H9 (cell line): ENCODE results near the gene GINM1. TPM values are rescaled to one million over a fixed set of nuclear protein-coding genes. Genes with fewer than 3 reads are reported as not detected.
A peak's percentile ranks its signal among the peaks of the same experiment; 100 is the strongest.

Experiments used
- DNase-seq: peaks from one replicate; pipeline ENCODE4 v3.0.0-alpha.2; 2017
- H2AFZ ChIP-seq: one replicate; pipeline ENCODE4 v1.6.1; 2013; ENCODE audit warnings: mild to moderate bottlenecking, low read length, control low read depth, moderate library complexity
- H2AK5ac ChIP-seq: 2 replicates; pipeline ENCODE4 v1.6.1; 2013; ENCODE audit warnings: low read length, control low read depth, mixed read lengths; ENCODE audit not compliant: insufficient read length
- H2BK120ac ChIP-seq: one replicate; pipeline ENCODE4 v1.6.1; 2013; ENCODE audit warnings: low read depth, mild to moderate bottlenecking, low read length, control low read depth, inconsistent platforms; ENCODE audit not compliant: poor library complexity, severe bottlenecking
- H2BK12ac ChIP-seq: 2 replicates; pipeline ENCODE4 v1.6.1; 2013; ENCODE audit warnings: low read length, control low read depth, mixed read lengths, low read depth; ENCODE audit not compliant: insufficient read length
- H2BK15ac ChIP-seq: 2 replicates; pipeline ENCODE4 v1.6.1; 2013; ENCODE audit warnings: low read depth, low read length, control low read depth
- H2BK20ac ChIP-seq: one replicate; pipeline ENCODE4 v1.6.1; 2013; ENCODE audit warnings: low read depth, mild to moderate bottlenecking, low read length, control low read depth, inconsistent platforms; ENCODE audit not compliant: poor library complexity, severe bottlenecking
- H2BK5ac ChIP-seq: 2 replicates; pipeline ENCODE4 v1.6.1; 2013; ENCODE audit warnings: low read length, control low read depth, mixed read lengths; ENCODE audit not compliant: insufficient read length
- H3K14ac ChIP-seq: 2 replicates; pipeline ENCODE4 v1.6.1; 2013; ENCODE audit warnings: low read length, control low read depth; ENCODE audit not compliant: insufficient read depth
- H3K18ac ChIP-seq: 2 replicates; pipeline ENCODE4 v1.6.1; 2013; ENCODE audit warnings: low read depth, mild to moderate bottlenecking, mixed read lengths, low read length, control low read depth; ENCODE audit not compliant: insufficient read length
- H3K23ac ChIP-seq: 2 replicates; pipeline ENCODE4 v1.6.1; 2013; ENCODE audit warnings: low read length, control low read depth, mixed read lengths, low read depth; ENCODE audit not compliant: insufficient read length
- H3K23me2 ChIP-seq: 2 replicates; pipeline ENCODE4 v1.6.1; 2013; ENCODE audit warnings: low read depth, mild to moderate bottlenecking, mixed read lengths, low read length, control low read depth; ENCODE audit not compliant: insufficient read length, poor library complexity, severe bottlenecking
- H3K27ac ChIP-seq: 2 replicates; pipeline ENCODE4 v1.5.1; 2013; ENCODE audit warnings: low read length, control low read depth, mixed read lengths, low read depth; ENCODE audit not compliant: insufficient read length
- H3K27me3 ChIP-seq: 2 replicates; pipeline ENCODE4 v1.6.1; 2013; ENCODE audit warnings: low read length, control low read depth, inconsistent platforms; ENCODE audit not compliant: insufficient read depth
- H3K4ac ChIP-seq: 2 replicates; pipeline ENCODE4 v1.6.1; 2013; ENCODE audit warnings: low read depth, mild to moderate bottlenecking, control low read depth, inconsistent platforms, low read length, moderate library complexity
- H3K4me1 ChIP-seq: 2 replicates; pipeline ENCODE4 v1.6.1; 2013; ENCODE audit warnings: low read length, control low read depth, inconsistent platforms; ENCODE audit not compliant: insufficient read depth
- H3K4me2 ChIP-seq: 2 replicates; pipeline ENCODE4 v1.6.1; 2013; ENCODE audit warnings: low read length, control low read depth, mixed read lengths; ENCODE audit not compliant: insufficient read length, insufficient read depth
- H3K56ac ChIP-seq: 2 replicates; pipeline ENCODE4 v1.6.1; 2013; ENCODE audit warnings: low read depth, mild to moderate bottlenecking, mixed read lengths, low read length, control low read depth; ENCODE audit not compliant: insufficient read length
- H3K79me1 ChIP-seq: 2 replicates; pipeline ENCODE4 v1.6.1; 2013; ENCODE audit warnings: low read depth, mild to moderate bottlenecking, moderate library complexity, low read length, control low read depth, inconsistent platforms; ENCODE audit not compliant: insufficient read depth, poor library complexity, severe bottlenecking
- H3K79me2 ChIP-seq: 2 replicates; pipeline ENCODE4 v1.6.1; 2013; ENCODE audit warnings: low read length, control low read depth, inconsistent platforms; ENCODE audit not compliant: insufficient read depth
- H3K9ac ChIP-seq: 2 replicates; pipeline ENCODE4 v1.6.1; 2013; ENCODE audit warnings: low read length, control low read depth, mixed read lengths; ENCODE audit not compliant: insufficient read length; ENCODE audit errors: extremely low read depth
- H3K9me3 ChIP-seq: one replicate; pipeline ENCODE4 v1.6.1; 2013; ENCODE audit warnings: low read depth, low read length, inconsistent platforms; ENCODE audit not compliant: control insufficient read depth
- H3T11ph ChIP-seq: one replicate; pipeline ENCODE4 v1.6.1; 2013; ENCODE audit warnings: mild to moderate bottlenecking, low read length, control low read depth, inconsistent platforms
- H4K20me1 ChIP-seq: one replicate; pipeline ENCODE4 v1.6.1; 2013; ENCODE audit not compliant: control insufficient read depth, insufficient read length, insufficient read depth
- H4K5ac ChIP-seq: 2 replicates; pipeline ENCODE4 v1.6.1; 2013; ENCODE audit warnings: low read depth, mild to moderate bottlenecking, mixed read lengths, low read length, control low read depth; ENCODE audit not compliant: insufficient read length
- H4K8ac ChIP-seq: replicated peaks from 2 replicates; pipeline ENCODE4 v1.6.1; 2013; ENCODE audit warnings: low read length, control low read depth, mixed read lengths, low read depth; ENCODE audit not compliant: insufficient read length
- H4K91ac ChIP-seq: 2 replicates; pipeline ENCODE4 v1.6.1; 2013; ENCODE audit warnings: low read depth, mild to moderate bottlenecking, moderate library complexity, mixed read lengths, low read length, control low read depth; ENCODE audit not compliant: insufficient read length
- H3K27ac Mint-ChIP-seq, 3 experiments: 2 replicates in 2 of 3; 3 replicates in 1 of 3; pipeline ENCODE4 v1.8.0; 2020 to 2021; ENCODE audit warnings: mixed read lengths in 3 of 3, mild to moderate bottlenecking in 1 of 3, moderate library complexity in 1 of 3
- H3K27me3 Mint-ChIP-seq: 2 replicates; pipeline ENCODE4 v1.8.0; 2021; ENCODE audit warnings: low read depth, mild to moderate bottlenecking, moderate library complexity, mixed read lengths
- H3K36me3 Mint-ChIP-seq, 3 experiments: 2 replicates in 2 of 3; 3 replicates in 1 of 3; pipeline ENCODE4 v1.8.0; 2020 to 2021; ENCODE audit warnings: low read depth in 3 of 3, mixed read lengths in 3 of 3; ENCODE audit not compliant: insufficient read depth in 1 of 3
- H3K4me1 Mint-ChIP-seq, 2 experiments: 2 replicates each; pipeline ENCODE4 v1.8.0; 2020; ENCODE audit warnings: mixed read lengths in 2 of 2
- H3K4me3 Mint-ChIP-seq, 2 experiments: 2 replicates in 1 of 2; 3 replicates in 1 of 2; pipeline ENCODE4 v1.8.0; 2020 to 2021; ENCODE audit warnings: mild to moderate bottlenecking in 2 of 2, mixed read lengths in 2 of 2, moderate library complexity in 1 of 2
- H3K9me3 Mint-ChIP-seq, 2 experiments: 2 replicates in 1 of 2; 3 replicates in 1 of 2; pipeline ENCODE4 v1.8.0; 2020; ENCODE audit warnings: mild to moderate bottlenecking in 2 of 2, mixed read lengths in 2 of 2, moderate library complexity in 1 of 2
- CTCF ChIP-seq: fragments of 200-600 bp; sonication (generic); conservative IDR thresholded peaks from 3 replicates; pipeline ENCODE4 v1.8.0; 2021; ENCODE audit warnings: antibody characterized with exemption, mild to moderate bottlenecking
- WGBS: extraction: QIAGEN DNeasy Blood & Tissue Kit; methylation state at CpG from one replicate; pipeline ENCODE4 v1.1.7; 2013; ENCODE audit warnings: missing lambda C conversion rate, low lambda C conversion rate, mixed read lengths; ENCODE audit not compliant: insufficient read length; ENCODE audit errors: extremely low coverage; 5-methylcytosine and 5-hydroxymethylcytosine counted together
- total RNA-seq: library from RNA; stranded (reverse); gene quantifications from 2 replicates; pipeline ENCODE4 v1.2.1, GENCODE V29; 2021

Gene GINM1
- total RNA-seq, 1 experiment from 2014 or later, result 24.5 TPM

DNA sequence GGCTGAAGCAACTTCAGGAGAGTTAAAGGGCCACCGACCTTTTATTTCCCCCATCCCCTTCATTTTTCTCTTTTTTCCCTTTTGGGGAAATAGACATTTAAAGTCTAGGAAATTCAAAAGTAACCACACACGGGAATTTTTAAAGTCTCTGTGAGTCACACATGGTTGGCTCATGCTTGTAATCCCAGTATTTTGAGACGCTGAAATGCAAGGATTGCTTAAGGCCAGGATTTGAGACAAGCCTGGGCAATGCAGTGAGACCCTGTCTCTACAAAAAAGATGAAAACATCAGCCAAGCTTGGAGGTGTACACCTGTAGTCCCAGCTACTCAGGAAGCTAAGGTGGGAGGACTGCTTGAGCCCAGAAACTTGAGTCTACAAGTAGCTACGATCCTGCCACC is 48.2 kb downstream of the GINM1 start:
- Histone ChIP-seq H3K27ac (no peak overlapping the region), H3K23ac (no peak overlapping the region), H2BK120ac (no peak overlapping the region), H2AFZ (no peak overlapping the region), H3K23me2 (no peaks in the 10 kb centered on the region), H2AK5ac (no peak overlapping the region), H4K8ac (no peak overlapping the region), H3K4me2 (no peak overlapping the region), H3K18ac (no peak overlapping the region), H3K14ac (no peak overlapping the region), H2BK12ac (no peak overlapping the region), H3K79me1 (no peaks in the 10 kb centered on the region), H2BK5ac (no peak overlapping the region), H3K56ac (no peak overlapping the region), H4K91ac (no peak overlapping the region), H3K79me2 (no peaks in the 10 kb centered on the region), H2BK15ac (no peak overlapping the region), H2BK20ac (no peak overlapping the region), H3K9ac (no peak overlapping the region), H4K20me1 (no peaks in the 10 kb centered on the region), H4K5ac (no peak overlapping the region), H3K27me3 (no peaks in the 10 kb centered on the region), H3T11ph (no peak overlapping the region), H3K4ac (no peak overlapping the region), H3K9me3 (no peaks in the 10 kb centered on the region), H3K4me1 (no peaks in the 10 kb centered on the region)
- H3K9me3 Mint-ChIP-seq, result peaks cover 2 to 6% of the 10 kb centered on the region in 2 experiments; a peak in 2 of 5 replicates
- WGBS, result no CpG with 5 or more reads among the region's 4 CpGs
- H3K27me3 Mint-ChIP-seq, result no peaks in the 10 kb centered on the region
- peaks cover 7 to 36% (median 12%) of the 10 kb centered on the region in 3 experiments for H3K36me3 Mint-ChIP-seq
- no peak for DNase-seq
- no peak for TF ChIP-seq CTCF
- no peak overlapping the region for H3K4me3 Mint-ChIP-seq
- H3K4me1 Mint-ChIP-seq, result peaks cover 4 to 6% of the 10 kb centered on the region in 2 experiments; a peak in 2 of 4 replicates
- peak overlapping the region in 2 of 3 experiments; percentile 35 to 45; a peak in 2 of 7 replicates for H3K27ac Mint-ChIP-seq
